H1 (cell line): Measurements from ENCODE around the gene SLC34A1.

Experiments used
- ASH2L ChIP-seq: fragments of 200-600, 300-600 bp; sonication (generic); IDR thresholded peaks from one replicate; pipeline ENCODE4 v1.7.1; 2017; ENCODE audit warnings: low read length
- CREB1 ChIP-seq: IDR thresholded peaks from 2 replicates; pipeline ENCODE4 v1.6.1; 2012; ENCODE audit warnings: inconsistent platforms
- GTF2F1 ChIP-seq: IDR thresholded peaks from 2 replicates; pipeline ENCODE4 v1.6.1; 2012; ENCODE audit warnings: low read depth, low read length, improper control_type of control experiment, borderline replicate concordance
- KDM5A ChIP-seq: fragments of 200-600 bp; IDR thresholded peaks from 2 replicates; pipeline ENCODE4 v1.7.1; 2012; ENCODE audit warnings: mild to moderate bottlenecking, low read length, inconsistent platforms, mixed read lengths
- POLR2A ChIP-seq, 2 experiments: IDR thresholded peaks; 1 replicate in 1 of 2; 2 replicates in 1 of 2; pipeline ENCODE4 v1.6.1; 2011; ENCODE audit warnings: low read depth in 2 of 2, low read length in 2 of 2, mild to moderate bottlenecking in 2 of 2; ENCODE audit errors: control extremely low read depth in 1 of 2
- POLR2AphosphoS5 ChIP-seq: IDR thresholded peaks from 2 replicates; pipeline ENCODE4 v1.6.1; 2011; ENCODE audit warnings: low read depth, low read length
- YY1 ChIP-seq: IDR thresholded peaks from 2 replicates; pipeline ENCODE4 v1.6.1; 2011; ENCODE audit warnings: low read depth, mild to moderate bottlenecking, low read length
- TF ChIP-seq, protein P1 (sequence below), 3 experiments: IDR thresholded peaks; 1 replicate in 2 of 3; 2 replicates in 1 of 3; pipeline versions ENCODE4 v1.5.1 to v1.6.1; 2011; ENCODE audit warnings: low read length in 3 of 3, mild to moderate bottlenecking in 3 of 3, inconsistent platforms in 2 of 3, low read depth in 1 of 3, moderate library complexity in 1 of 3; ENCODE audit not compliant: insufficient read depth in 1 of 3; ENCODE audit errors: control extremely low read depth in 1 of 3
- TF ChIP-seq, protein P2 (sequence below): IDR thresholded peaks from 2 replicates; pipeline ENCODE4 v1.6.1; 2012; ENCODE audit warnings: inconsistent platforms
- TF ChIP-seq, protein P3 (sequence below): fragments of 300-600 bp; sonication (generic); IDR thresholded peaks from 2 replicates; pipeline ENCODE4 v1.7.1; 2012; ENCODE audit warnings: low read length, moderate library complexity, mild to moderate bottlenecking, inconsistent platforms; ENCODE audit not compliant: insufficient replicate concordance
- TF ChIP-seq, protein P4 (sequence below): IDR thresholded peaks from 2 replicates; pipeline ENCODE4 v1.6.1; 2011; ENCODE audit warnings: low read length, improper control_type of control experiment

DNA sequence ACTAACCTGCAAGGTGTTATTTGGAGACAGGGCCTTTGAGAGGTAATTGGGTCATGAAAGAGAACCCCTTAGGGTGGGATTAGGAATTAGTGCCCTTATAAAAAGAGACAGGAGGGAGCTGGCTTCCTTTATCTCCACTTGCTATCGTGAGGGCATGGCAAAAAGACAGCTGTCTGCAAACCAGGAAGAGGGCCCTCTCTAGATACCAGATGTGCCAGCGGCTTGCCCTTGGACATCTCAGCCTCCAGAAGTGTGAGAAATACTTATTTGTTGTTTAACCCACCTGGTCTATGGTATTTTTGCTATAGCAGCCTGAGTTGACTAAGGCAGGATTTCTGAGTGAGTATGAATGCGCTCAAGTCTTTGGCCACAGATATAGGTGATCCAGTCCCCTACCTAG lies 27.5 kb upstream of the SLC34A1 start:
- no peak for TF ChIP-seq KDM5A
- TF ChIP-seq, protein P1, sequence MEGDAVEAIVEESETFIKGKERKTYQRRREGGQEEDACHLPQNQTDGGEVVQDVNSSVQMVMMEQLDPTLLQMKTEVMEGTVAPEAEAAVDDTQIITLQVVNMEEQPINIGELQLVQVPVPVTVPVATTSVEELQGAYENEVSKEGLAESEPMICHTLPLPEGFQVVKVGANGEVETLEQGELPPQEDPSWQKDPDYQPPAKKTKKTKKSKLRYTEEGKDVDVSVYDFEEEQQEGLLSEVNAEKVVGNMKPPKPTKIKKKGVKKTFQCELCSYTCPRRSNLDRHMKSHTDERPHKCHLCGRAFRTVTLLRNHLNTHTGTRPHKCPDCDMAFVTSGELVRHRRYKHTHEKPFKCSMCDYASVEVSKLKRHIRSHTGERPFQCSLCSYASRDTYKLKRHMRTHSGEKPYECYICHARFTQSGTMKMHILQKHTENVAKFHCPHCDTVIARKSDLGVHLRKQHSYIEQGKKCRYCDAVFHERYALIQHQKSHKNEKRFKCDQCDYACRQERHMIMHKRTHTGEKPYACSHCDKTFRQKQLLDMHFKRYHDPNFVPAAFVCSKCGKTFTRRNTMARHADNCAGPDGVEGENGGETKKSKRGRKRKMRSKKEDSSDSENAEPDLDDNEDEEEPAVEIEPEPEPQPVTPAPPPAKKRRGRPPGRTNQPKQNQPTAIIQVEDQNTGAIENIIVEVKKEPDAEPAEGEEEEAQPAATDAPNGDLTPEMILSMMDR (IDR thresholded peaks at IDR 0.05; ENCODE audit: control extremely low read depth in 1 of 3, insufficient read depth in 1 of 3, low read depth in 1 of 3, low read length in 3 of 3): no peak
- TF ChIP-seq, protein P2, sequence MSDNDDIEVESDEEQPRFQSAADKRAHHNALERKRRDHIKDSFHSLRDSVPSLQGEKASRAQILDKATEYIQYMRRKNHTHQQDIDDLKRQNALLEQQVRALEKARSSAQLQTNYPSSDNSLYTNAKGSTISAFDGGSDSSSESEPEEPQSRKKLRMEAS: no peak
- no peak for TF ChIP-seq POLR2A (IDR thresholded peaks at IDR 0.05; ENCODE audit: control extremely low read depth in 1 of 2, low read depth in 2 of 2, low read length in 2 of 2)
- TF ChIP-seq ASH2L: no peak
- TF ChIP-seq GTF2F1: no peak
- TF ChIP-seq POLR2AphosphoS5: no peak
- TF ChIP-seq, protein P3, sequence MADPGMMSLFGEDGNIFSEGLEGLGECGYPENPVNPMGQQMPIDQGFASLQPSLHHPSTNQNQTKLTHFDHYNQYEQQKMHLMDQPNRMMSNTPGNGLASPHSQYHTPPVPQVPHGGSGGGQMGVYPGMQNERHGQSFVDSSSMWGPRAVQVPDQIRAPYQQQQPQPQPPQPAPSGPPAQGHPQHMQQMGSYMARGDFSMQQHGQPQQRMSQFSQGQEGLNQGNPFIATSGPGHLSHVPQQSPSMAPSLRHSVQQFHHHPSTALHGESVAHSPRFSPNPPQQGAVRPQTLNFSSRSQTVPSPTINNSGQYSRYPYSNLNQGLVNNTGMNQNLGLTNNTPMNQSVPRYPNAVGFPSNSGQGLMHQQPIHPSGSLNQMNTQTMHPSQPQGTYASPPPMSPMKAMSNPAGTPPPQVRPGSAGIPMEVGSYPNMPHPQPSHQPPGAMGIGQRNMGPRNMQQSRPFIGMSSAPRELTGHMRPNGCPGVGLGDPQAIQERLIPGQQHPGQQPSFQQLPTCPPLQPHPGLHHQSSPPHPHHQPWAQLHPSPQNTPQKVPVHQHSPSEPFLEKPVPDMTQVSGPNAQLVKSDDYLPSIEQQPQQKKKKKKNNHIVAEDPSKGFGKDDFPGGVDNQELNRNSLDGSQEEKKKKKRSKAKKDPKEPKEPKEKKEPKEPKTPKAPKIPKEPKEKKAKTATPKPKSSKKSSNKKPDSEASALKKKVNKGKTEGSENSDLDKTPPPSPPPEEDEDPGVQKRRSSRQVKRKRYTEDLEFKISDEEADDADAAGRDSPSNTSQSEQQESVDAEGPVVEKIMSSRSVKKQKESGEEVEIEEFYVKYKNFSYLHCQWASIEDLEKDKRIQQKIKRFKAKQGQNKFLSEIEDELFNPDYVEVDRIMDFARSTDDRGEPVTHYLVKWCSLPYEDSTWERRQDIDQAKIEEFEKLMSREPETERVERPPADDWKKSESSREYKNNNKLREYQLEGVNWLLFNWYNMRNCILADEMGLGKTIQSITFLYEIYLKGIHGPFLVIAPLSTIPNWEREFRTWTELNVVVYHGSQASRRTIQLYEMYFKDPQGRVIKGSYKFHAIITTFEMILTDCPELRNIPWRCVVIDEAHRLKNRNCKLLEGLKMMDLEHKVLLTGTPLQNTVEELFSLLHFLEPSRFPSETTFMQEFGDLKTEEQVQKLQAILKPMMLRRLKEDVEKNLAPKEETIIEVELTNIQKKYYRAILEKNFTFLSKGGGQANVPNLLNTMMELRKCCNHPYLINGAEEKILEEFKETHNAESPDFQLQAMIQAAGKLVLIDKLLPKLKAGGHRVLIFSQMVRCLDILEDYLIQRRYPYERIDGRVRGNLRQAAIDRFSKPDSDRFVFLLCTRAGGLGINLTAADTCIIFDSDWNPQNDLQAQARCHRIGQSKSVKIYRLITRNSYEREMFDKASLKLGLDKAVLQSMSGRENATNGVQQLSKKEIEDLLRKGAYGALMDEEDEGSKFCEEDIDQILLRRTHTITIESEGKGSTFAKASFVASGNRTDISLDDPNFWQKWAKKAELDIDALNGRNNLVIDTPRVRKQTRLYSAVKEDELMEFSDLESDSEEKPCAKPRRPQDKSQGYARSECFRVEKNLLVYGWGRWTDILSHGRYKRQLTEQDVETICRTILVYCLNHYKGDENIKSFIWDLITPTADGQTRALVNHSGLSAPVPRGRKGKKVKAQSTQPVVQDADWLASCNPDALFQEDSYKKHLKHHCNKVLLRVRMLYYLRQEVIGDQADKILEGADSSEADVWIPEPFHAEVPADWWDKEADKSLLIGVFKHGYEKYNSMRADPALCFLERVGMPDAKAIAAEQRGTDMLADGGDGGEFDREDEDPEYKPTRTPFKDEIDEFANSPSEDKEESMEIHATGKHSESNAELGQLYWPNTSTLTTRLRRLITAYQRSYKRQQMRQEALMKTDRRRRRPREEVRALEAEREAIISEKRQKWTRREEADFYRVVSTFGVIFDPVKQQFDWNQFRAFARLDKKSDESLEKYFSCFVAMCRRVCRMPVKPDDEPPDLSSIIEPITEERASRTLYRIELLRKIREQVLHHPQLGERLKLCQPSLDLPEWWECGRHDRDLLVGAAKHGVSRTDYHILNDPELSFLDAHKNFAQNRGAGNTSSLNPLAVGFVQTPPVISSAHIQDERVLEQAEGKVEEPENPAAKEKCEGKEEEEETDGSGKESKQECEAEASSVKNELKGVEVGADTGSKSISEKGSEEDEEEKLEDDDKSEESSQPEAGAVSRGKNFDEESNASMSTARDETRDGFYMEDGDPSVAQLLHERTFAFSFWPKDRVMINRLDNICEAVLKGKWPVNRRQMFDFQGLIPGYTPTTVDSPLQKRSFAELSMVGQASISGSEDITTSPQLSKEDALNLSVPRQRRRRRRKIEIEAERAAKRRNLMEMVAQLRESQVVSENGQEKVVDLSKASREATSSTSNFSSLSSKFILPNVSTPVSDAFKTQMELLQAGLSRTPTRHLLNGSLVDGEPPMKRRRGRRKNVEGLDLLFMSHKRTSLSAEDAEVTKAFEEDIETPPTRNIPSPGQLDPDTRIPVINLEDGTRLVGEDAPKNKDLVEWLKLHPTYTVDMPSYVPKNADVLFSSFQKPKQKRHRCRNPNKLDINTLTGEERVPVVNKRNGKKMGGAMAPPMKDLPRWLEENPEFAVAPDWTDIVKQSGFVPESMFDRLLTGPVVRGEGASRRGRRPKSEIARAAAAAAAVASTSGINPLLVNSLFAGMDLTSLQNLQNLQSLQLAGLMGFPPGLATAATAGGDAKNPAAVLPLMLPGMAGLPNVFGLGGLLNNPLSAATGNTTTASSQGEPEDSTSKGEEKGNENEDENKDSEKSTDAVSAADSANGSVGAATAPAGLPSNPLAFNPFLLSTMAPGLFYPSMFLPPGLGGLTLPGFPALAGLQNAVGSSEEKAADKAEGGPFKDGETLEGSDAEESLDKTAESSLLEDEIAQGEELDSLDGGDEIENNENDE: no peak
- TF ChIP-seq, protein P4, sequence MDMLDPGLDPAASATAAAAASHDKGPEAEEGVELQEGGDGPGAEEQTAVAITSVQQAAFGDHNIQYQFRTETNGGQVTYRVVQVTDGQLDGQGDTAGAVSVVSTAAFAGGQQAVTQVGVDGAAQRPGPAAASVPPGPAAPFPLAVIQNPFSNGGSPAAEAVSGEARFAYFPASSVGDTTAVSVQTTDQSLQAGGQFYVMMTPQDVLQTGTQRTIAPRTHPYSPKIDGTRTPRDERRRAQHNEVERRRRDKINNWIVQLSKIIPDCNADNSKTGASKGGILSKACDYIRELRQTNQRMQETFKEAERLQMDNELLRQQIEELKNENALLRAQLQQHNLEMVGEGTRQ: no peak
- no peak for TF ChIP-seq YY1
- TF ChIP-seq CREB1: no peak
